HL-60 (cell line): ENCODE measurements around the gene PACS1.

Experiments
- TF ChIP-seq, protein P1 (sequence below): IDR thresholded peaks from one replicate; pipeline ENCODE4 v1.5.1; 2011; ENCODE audit warnings: low read length, control low read depth, inconsistent platforms; ENCODE audit not compliant: insufficient read depth
- TF ChIP-seq, protein P2 (sequence below): IDR thresholded peaks from 2 replicates; pipeline ENCODE4 v1.6.1; 2012; ENCODE audit warnings: low read depth; ENCODE audit not compliant: insufficient replicate concordance

GRCh38 chr11:66111158-66111557 lies 41.1 kb downstream of the PACS1 start:
- TF ChIP-seq, protein P1, sequence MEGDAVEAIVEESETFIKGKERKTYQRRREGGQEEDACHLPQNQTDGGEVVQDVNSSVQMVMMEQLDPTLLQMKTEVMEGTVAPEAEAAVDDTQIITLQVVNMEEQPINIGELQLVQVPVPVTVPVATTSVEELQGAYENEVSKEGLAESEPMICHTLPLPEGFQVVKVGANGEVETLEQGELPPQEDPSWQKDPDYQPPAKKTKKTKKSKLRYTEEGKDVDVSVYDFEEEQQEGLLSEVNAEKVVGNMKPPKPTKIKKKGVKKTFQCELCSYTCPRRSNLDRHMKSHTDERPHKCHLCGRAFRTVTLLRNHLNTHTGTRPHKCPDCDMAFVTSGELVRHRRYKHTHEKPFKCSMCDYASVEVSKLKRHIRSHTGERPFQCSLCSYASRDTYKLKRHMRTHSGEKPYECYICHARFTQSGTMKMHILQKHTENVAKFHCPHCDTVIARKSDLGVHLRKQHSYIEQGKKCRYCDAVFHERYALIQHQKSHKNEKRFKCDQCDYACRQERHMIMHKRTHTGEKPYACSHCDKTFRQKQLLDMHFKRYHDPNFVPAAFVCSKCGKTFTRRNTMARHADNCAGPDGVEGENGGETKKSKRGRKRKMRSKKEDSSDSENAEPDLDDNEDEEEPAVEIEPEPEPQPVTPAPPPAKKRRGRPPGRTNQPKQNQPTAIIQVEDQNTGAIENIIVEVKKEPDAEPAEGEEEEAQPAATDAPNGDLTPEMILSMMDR = no peak
- TF ChIP-seq, protein P2, sequence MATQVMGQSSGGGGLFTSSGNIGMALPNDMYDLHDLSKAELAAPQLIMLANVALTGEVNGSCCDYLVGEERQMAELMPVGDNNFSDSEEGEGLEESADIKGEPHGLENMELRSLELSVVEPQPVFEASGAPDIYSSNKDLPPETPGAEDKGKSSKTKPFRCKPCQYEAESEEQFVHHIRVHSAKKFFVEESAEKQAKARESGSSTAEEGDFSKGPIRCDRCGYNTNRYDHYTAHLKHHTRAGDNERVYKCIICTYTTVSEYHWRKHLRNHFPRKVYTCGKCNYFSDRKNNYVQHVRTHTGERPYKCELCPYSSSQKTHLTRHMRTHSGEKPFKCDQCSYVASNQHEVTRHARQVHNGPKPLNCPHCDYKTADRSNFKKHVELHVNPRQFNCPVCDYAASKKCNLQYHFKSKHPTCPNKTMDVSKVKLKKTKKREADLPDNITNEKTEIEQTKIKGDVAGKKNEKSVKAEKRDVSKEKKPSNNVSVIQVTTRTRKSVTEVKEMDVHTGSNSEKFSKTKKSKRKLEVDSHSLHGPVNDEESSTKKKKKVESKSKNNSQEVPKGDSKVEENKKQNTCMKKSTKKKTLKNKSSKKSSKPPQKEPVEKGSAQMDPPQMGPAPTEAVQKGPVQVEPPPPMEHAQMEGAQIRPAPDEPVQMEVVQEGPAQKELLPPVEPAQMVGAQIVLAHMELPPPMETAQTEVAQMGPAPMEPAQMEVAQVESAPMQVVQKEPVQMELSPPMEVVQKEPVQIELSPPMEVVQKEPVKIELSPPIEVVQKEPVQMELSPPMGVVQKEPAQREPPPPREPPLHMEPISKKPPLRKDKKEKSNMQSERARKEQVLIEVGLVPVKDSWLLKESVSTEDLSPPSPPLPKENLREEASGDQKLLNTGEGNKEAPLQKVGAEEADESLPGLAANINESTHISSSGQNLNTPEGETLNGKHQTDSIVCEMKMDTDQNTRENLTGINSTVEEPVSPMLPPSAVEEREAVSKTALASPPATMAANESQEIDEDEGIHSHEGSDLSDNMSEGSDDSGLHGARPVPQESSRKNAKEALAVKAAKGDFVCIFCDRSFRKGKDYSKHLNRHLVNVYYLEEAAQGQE = no peak
